LNCAP (cell line): ENCODE measurements around the gene SH3RF3.

ENCODE experiments used
- TF ChIP-seq, protein P1 (sequence below): fragments of 450-650 bp; IDR thresholded peaks from 2 replicates; pipeline ENCODE4 v1.5.1; 2017; ENCODE audit warnings: mild to moderate bottlenecking

SH3RF3 gene

DNA sequence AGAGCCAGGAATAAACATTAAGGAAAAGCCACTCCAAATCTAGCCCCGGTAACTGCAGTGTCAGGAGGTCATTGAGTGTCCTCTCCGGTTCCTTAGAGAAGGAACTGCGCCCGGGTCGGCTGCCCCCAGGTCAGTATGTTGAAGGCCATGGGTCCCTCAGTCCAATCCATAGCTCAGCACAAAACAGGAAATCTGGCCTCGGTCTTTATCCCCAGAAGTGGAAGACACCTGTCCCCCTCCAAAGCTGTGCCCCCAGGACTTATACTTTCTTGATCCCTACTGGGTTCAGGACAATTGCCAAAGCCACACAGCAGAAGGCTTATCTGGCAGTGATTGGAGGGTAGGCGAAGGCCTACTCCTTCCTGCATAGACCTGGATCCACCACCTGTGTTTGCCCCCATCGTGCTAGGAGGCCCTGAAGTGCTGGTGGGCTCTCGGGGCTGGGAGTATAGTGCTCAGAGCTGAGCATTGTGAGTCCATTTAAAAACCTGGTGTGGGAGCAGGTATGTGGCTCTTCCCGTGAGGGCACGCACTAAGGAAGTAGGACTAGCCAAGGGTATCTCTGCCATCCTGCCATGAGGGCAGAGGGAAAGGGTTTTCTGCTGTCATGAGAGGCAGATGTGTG is 306.2 kb downstream of the SH3RF3 start:
- TF ChIP-seq, protein P1, sequence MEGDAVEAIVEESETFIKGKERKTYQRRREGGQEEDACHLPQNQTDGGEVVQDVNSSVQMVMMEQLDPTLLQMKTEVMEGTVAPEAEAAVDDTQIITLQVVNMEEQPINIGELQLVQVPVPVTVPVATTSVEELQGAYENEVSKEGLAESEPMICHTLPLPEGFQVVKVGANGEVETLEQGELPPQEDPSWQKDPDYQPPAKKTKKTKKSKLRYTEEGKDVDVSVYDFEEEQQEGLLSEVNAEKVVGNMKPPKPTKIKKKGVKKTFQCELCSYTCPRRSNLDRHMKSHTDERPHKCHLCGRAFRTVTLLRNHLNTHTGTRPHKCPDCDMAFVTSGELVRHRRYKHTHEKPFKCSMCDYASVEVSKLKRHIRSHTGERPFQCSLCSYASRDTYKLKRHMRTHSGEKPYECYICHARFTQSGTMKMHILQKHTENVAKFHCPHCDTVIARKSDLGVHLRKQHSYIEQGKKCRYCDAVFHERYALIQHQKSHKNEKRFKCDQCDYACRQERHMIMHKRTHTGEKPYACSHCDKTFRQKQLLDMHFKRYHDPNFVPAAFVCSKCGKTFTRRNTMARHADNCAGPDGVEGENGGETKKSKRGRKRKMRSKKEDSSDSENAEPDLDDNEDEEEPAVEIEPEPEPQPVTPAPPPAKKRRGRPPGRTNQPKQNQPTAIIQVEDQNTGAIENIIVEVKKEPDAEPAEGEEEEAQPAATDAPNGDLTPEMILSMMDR = no peak

- TF ChIP-seq, protein P1 = no peak
Measured at GRCh38 chr2:109435901-109436598, 307.0 kb downstream of the SH3RF3 start.

- TF ChIP-seq, protein P1 = no peak
Measured at GRCh38 chr2:109436610-109437225, 307.7 kb downstream of the SH3RF3 start.

GRCh38 chr2:109437325-109438090 is 308.5 kb downstream of the SH3RF3 start:
- TF ChIP-seq, protein P1 = no peak

GRCh38 chr2:109438146-109438545 is 309.1 kb downstream of the SH3RF3 start:
- TF ChIP-seq, protein P1 = no peak

GRCh38 chr2:109438773-109439389 is 309.9 kb downstream of the SH3RF3 start:
- TF ChIP-seq, protein P1 = no peak

DNA sequence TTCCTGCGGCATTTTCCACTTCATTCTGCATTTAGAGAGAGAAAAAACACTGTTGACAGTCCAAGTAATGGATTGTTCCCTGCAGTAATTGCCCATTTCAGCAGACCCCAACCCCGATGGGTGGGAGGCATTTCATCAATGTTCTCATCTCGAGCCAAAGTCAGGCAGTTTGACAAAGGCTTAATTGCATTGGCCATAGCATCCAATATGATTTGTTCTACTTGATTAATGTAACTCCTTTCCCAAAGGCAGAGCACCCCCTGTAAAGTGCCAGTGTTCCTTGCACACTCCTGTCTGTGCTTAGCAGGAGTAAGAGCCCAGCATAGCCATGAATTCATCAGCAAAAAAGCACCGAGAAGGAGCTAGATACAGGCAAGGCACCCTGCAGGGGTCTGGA is 310.4 kb downstream of the SH3RF3 start:
- TF ChIP-seq, protein P1 = no peak
